Measurements from ENCODE around the gene BCAM.
"Not testable (repeated sequence)": the region's sequence is repeated elsewhere in the genome, so short reads cannot be mapped to it uniquely, and the experiment has no call there.

Gene BCAM

GRCh38 chr19:44822177-44822576, 13.3 kb downstream of the BCAM start:
- no peak overlapping the region for H3K27ac ChIP-seq
- no peak for TF ChIP-seq CTCF (IDR thresholded peaks at IDR 0.05)
- no peak overlapping the region for H3K4me3 ChIP-seq (ENCODE audit: low read depth in 1 of 2, low read length in 1 of 2)
- no peaks in the 10 kb centered on the region for H3K36me3 ChIP-seq
- no peaks in the 10 kb centered on the region for H3K27me3 ChIP-seq
- H3K9me3 ChIP-seq, result no peaks in the 10 kb centered on the region
- no peaks in the 10 kb centered on the region for H3K4me1 ChIP-seq (ENCODE audit: control insufficient read depth in 1 of 2, insufficient read depth in 1 of 2, low read depth in 1 of 2, low read length in 1 of 2)

- H3K4me3 ChIP-seq (ENCODE audit: low read depth in 1 of 2, low read length in 1 of 2), result no peak overlapping the region
- no peaks in the 10 kb centered on the region for H3K36me3 ChIP-seq
- no peaks in the 10 kb centered on the region for H3K4me1 ChIP-seq (ENCODE audit: control insufficient read depth in 1 of 2, insufficient read depth in 1 of 2, low read depth in 1 of 2, low read length in 1 of 2)
- H3K9me3 ChIP-seq, result no peaks in the 10 kb centered on the region
- no peak for TF ChIP-seq CTCF (IDR thresholded peaks at IDR 0.05)
- no peak overlapping the region for H3K27ac ChIP-seq
- H3K27me3 ChIP-seq, result no peaks in the 10 kb centered on the region
Measured at GRCh38 chr19:44822670-44823372, 13.9 kb downstream of the BCAM start.

GRCh38 chr19:44823373-44823698, 14.4 kb downstream of the BCAM start:
- no peaks in the 10 kb centered on the region for H3K27me3 ChIP-seq
- no peaks in the 10 kb centered on the region for H3K4me1 ChIP-seq (ENCODE audit: control insufficient read depth in 1 of 2, insufficient read depth in 1 of 2, low read depth in 1 of 2, low read length in 1 of 2)

GRCh38 chr19:44824761-44825160, 15.9 kb downstream of the BCAM start:
- no peaks in the 10 kb centered on the region for H3K36me3 ChIP-seq
- no peak overlapping the region for H3K27ac ChIP-seq
- H3K27me3 ChIP-seq, result no peaks in the 10 kb centered on the region
- H3K4me3 ChIP-seq (ENCODE audit: low read depth in 1 of 2, low read length in 1 of 2), result no peak overlapping the region
- no peaks in the 10 kb centered on the region for H3K4me1 ChIP-seq (ENCODE audit: control insufficient read depth in 1 of 2, insufficient read depth in 1 of 2, low read depth in 1 of 2, low read length in 1 of 2)
- no peak for TF ChIP-seq CTCF (IDR thresholded peaks at IDR 0.05)
- no peaks in the 10 kb centered on the region for H3K9me3 ChIP-seq

More at GRCh38 chr19:44823373-44823698, 14.4 kb downstream of the BCAM start:
- Histone ChIP-seq H3K4me3 (ENCODE audit: low read depth in 1 of 2, low read length in 1 of 2) (no peak overlapping the region), H3K36me3 (no peaks in the 10 kb centered on the region), H3K9me3 (no peaks in the 10 kb centered on the region), H3K27ac (no peak overlapping the region)
- TF ChIP-seq CTCF (IDR thresholded peaks at IDR 0.05), result no peak

- H3K36me3 ChIP-seq; H3K4me3 ChIP-seq (ENCODE audit: low read depth in 1 of 2, low read length in 1 of 2); H3K4me1 ChIP-seq (ENCODE audit: control insufficient read depth in 1 of 2, insufficient read depth in 1 of 2, low read depth in 1 of 2, low read length in 1 of 2); H3K27ac ChIP-seq; H3K27me3 ChIP-seq; H3K9me3 ChIP-seq: not testable (repeated sequence)
Measured at GRCh38 chr19:44832875-44833274, 24.0 kb downstream of the BCAM start.

GRCh38 chr19:44834399-44834798, 25.5 kb downstream of the BCAM start:
- H3K27ac ChIP-seq, H3K9me3 ChIP-seq, H3K27me3 ChIP-seq: not testable (repeated sequence)

GRCh38 chr19:44839276-44839675, 30.4 kb downstream of the BCAM start:
- Histone ChIP-seq H3K4me1 (ENCODE audit: control insufficient read depth in 1 of 2, insufficient read depth in 1 of 2, low read depth in 1 of 2, low read length in 1 of 2) (peaks cover under 1 to 1% of the 10 kb centered on the region in 2 experiments), H3K27ac (no peak overlapping the region), H3K27me3 (peaks cover 2% of the 10 kb centered on the region), H3K4me3 (ENCODE audit: low read depth in 1 of 2, low read length in 1 of 2) (no peak overlapping the region), H3K36me3 (no peaks in the 10 kb centered on the region), H3K9me3 (no peaks in the 10 kb centered on the region)
- TF ChIP-seq CTCF (IDR thresholded peaks at IDR 0.05), result no peak

More at GRCh38 chr19:44834399-44834798, 25.5 kb downstream of the BCAM start:
- not testable (repeated sequence) for H3K4me3 ChIP-seq (ENCODE audit: low read depth in 1 of 2, low read length in 1 of 2); H3K36me3 ChIP-seq; H3K4me1 ChIP-seq (ENCODE audit: control insufficient read depth in 1 of 2, insufficient read depth in 1 of 2, low read depth in 1 of 2, low read length in 1 of 2)
